HG02623 (cell line): ENCODE data around the gene F8.
A peak's percentile ranks its signal among the peaks of the same experiment; 100 is the strongest.
"Not testable (repeated sequence)": the region's sequence is repeated elsewhere in the genome, so short reads cannot be mapped to it uniquely, and the experiment has no call there.

Source experiments
- ATAC-seq: cut with Tn5 transposase; IDR thresholded peaks from one replicate; pipeline ENCODE4 v1.9.1; 2021; ENCODE audit warnings: moderate library complexity; ENCODE audit not compliant: unreplicated experiment

Gene F8

GRCh38 chrX:154987940-154988339, 34.6 kb downstream of the F8 start:
- ATAC-seq: no peak

DNA sequence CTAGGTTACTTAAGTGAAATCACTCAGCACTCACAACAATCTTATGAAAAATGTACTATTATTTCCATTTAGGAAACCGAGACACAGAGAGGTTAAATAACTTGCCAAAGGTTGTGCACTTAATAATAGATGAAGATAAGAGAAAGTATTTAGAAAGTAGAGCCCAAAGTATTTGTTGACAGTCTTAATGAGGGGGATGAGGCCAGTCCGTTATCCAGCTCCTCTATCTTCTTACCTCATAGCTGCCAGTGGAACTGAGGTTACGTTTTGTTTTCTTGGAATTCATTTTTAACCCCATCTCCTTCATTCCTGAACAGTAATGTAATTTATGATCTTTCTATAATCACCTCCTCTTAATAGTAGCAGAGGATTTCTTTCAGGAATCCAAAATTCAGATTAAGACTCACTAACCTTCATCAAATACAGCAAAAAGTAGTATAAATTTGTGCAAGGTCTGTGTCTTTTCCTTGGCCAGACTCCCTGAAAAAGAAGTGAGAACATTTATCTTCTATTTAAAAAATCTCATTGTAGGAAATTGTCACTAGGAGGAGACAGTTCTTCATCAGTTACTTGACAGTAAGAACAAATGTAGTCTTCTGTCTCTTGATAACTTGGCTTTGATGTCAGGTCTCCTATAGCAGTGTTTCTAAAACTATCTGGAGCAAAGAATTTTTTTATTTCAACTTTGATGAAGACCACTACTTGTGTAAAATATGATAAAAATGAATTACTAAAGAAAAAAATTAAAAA, 35.5 kb downstream of the F8 start:
- ATAC-seq: no peak

- ATAC-seq: no peak
Measured at GRCh38 chrX:154981116-154981411, 41.5 kb downstream of the F8 start.

GRCh38 chrX:154980330-154981115, 42.0 kb downstream of the F8 start:
- peak; percentile 94 for ATAC-seq

- ATAC-seq: no peak
Measured at GRCh38 chrX:154979629-154980028, 42.9 kb downstream of the F8 start.

DNA sequence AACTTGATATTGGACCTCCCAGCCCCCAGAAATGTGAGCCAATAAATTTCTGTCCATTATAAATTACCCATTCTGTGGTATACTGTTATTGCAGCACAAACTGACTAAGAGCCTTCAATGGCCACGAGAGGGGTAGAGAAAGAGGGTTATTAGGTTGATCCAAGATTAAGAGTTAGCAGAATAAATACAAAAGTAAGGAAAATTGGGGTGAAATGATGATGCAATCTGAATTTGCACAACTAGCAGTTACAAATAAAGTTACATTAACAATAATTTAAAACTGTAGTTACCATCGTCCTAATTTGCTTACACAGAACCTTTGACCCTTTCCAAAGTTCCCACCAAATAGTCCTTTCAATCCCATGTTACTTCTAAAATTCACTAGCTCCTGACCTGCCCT, 54.2 kb downstream of the F8 start:
- no peak for ATAC-seq

GRCh38 chrX:154967603-154968002, 54.9 kb downstream of the F8 start:
- ATAC-seq: no peak

GRCh38 chrX:154961947-154962346, 60.6 kb downstream of the F8 start:
- no peak for ATAC-seq

DNA sequence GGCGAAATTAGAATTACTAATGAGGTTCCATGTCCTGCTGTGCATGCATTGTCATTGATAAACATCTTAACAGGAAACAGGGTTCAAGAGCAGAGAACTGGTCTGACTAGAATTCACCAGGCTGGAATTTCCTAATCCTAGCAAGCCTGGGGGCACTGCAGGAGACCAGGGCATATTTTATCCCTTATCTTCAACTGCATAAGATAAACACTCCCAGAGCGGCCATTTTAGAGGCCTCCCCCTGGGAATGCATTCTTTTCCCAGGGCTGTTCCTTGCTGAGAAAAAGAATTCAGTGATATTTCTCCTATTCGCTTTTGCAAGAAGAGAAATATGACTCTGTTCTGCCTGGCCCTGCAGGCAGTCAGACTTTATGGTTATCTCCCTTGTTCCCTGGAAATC, 66.7 kb downstream of the F8 start:
- not testable (repeated sequence) for ATAC-seq

- not testable (repeated sequence) for ATAC-seq
Measured at GRCh38 chrX:154939265-154939664, 83.3 kb downstream of the F8 start.

DNA sequence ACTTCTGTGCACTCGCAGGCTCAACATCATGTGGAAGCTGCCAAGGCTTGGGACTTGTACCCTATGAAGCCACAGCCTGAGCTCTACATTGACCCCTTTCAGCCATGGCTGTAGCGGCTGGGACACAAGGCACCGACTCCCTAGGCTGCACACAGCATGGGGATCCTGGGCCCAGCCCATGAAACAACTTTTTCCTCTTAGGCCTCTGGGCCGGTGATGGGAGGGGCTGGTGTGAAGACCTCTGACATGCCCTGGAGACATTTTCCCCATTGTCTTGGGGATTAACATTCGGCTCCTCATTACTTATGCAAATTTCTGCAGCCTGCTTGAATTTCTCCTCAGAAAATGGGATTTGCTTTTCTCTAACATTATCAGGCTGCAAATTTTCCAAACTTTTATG, 97.8 kb downstream of the F8 start:
- ATAC-seq: not testable (repeated sequence)

- ATAC-seq: no peak
Measured at GRCh38 chrX:154918060-154918483, 104.5 kb downstream of the F8 start.

DNA sequence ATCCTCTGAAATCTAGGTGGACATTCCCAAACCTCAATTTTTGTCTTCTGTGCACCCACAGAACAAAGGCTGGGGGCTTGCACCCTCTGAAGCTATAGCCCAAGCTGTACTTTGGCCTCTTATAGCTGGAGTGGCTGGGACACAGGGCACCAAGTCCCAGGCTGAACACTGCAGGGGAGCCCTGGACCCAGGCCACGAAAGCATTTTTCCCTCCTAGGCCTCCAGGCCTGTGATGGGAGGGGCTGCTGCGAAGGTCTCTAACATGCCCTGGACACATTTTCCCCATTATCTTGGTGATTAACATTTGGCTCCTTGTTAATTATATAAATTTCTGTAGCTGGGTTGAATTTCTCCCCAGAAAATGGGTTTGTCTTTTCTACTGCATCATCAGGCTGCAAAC, 108.5 kb downstream of the F8 start:
- no peak for ATAC-seq

GRCh38 chrX:154910528-154910927, 112.0 kb downstream of the F8 start:
- not testable (repeated sequence) for ATAC-seq

- not testable (repeated sequence) for ATAC-seq
Measured at GRCh38 chrX:154910048-154910447, 112.5 kb downstream of the F8 start.

DNA sequence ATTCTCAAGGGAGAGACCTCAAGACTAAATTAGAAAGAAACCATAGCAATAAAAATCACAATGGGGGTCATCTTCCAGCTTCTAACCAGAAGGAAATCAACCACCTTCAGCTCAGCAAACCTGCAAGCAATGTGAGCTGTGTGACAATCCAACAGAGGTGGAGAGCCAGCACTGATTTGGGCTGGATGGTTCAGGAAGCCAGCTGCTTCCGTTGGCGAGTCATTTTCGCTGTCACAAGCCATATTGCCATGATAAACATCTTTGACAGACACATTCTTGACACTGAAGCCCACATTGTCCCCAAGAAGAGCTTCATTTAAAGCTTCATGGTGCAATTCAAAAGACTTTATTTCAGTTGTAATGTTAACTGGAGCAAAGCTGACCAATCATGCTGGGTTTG, 113.7 kb downstream of the F8 start:
- ATAC-seq: no peak

DNA sequence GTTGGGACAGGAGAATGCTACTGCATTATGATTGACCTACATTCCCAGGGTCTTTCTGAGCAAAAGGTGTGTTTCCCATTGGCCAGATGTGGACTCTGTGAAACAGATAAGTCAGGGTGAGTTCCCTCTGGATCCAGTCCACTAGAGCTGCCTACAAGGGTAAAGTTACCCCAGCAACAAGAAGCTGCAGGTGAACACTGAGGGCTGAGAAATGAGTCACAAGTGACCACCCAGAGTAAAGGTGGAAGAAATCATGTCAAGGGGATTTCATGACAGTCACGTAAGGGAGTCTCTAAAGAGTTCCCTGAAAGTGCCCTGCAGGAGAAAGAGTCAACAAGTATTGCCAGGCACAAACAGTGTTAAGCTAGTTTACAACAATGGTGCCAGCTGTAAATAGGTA, 120.1 kb downstream of the F8 start:
- ATAC-seq: no peak

DNA sequence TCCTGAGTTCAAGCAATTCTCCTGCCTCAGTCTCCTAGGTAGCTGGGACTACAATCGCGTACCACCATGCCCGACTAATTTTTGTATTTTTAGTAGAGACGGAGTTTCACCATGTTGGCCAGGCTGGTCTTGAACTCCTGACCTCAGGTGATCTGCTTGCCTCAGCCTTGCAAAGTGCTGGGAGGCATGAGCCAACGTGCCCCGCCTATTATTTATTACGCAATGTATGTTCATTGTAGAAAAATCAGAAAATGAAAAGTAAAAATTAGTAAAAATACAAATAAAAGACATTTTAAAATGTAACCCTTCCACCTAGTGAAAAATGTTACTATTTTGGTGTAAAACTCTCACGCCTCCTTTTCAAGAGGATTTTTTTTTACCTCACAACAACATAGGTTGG, 122.2 kb downstream of the F8 start:
- no peak for ATAC-seq

- no peak for ATAC-seq
Measured at GRCh38 chrX:154892296-154892695, 130.2 kb downstream of the F8 start.

DNA sequence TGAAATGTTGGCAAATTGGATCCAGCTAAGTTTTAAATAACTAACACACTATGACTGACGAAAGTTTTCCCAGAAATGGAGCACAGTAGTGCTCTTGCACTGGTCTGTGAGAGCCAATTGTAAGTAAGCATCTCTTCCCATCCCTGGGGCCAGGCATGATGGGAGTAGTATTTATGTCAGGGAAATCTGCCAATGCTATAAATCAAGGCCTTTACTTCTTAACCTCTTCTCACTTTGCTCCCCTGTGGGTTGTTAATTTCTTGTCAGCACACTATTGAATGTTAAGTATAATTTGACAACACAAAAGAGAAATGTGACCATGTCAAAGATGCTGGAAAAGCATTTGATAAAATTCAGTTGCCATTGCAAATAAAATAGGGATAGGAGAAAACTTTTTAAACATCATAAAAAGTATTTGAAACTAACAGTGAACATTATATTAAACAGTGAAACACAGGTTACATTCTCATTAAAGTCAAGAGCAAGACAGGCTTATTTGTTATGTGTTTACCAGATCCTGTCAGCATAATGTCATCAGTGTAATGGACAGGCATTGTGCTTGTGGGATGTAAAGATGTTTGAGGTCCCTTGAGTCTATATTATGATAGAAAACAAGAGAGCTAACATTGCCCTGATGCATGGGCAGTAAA, 131.4 kb downstream of the F8 start:
- ATAC-seq: no peak

GRCh38 chrX:154886789-154887221, 135.7 kb downstream of the F8 start:
- ATAC-seq: peak; percentile 42
